Stimulated activated CD4-positive, alpha-beta T cell treated with anti-CD3 and anti-CD28 coated beads, Interleukin-15, amount 100 ng/mL, for 1 hour (primary cell): ENCODE data around the gene RBP3.

Experiments used
- DNase-seq, 2 donors: peaks; one replicate each; pipeline ENCODE4 v3.0.0-alpha.2; 2020; ENCODE audit warnings: low read depth in 1 of 2, low spot score in 1 of 2

Gene RBP3

GRCh38 chr10:47348138-47348651 lies at the start of gene RBP3:
TSS of gene RBP3 (plus strand) at chr10:47348363. CDS start at chr10:47348485, 122 bp downstream.
- DNase-seq, result no peak

DNA sequence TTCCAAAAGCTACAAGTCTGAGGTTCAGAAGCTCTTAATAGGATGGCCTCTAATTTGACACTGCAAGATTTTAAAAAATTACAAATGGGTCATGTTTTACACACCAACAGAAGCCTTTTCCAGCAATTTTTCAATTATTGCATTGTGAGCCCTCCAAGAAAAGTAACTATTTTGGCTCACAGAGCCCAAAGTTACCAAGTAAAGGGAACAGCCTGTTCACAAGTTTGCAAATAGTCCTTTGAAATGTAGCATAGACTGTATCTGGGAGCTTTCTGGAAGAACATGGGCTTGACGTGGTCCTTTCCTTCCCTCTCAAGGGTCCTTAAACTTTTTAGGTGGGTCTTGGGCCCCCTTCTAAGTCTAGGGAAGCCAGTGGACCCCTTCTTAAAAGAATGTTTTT lies 49.4 kb upstream of the RBP3 start:
- no peak for DNase-seq

DNA sequence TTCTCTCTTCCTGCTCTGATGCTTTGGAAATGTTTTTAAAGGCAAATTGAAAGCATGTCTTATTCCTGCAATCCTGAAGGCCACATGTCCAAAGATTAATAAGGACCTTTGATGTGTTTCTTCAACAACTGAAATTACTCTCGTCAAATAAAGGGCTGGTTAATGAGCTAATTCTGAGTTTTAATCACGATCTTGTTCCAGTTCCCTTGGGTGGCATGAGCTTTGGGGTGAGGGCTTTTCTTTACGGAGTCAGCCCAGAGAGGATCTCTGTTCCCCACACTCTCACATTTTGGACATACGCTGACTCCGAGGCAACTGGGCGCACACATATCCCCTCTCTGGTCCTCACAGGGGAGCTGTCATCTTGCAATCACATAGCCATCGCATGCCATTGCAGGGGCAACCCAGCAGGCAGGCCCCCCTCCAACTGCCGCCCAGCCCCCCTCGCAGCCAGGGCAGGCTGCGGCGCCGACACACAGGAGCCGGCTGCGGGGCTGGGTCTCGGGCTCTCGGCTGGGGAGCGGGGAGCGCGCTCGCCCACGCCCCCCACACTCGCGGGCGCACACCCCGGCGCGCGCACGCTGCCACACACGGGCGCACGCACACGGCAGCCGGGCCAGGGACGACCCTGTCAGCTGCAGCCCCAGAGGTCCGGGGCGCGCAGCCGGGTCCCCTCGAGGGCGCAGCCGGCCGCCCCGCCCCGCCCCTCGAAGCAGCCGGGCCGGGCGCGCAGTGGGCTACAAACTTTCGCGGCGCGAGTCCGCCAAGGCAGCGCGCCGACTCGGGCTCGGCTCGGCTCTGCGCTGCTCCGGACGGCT lies 48.3 kb upstream of the RBP3 start, which contains the start of gene GDF10:
Gene GDF10, plus strand, starts transcription at position 587 of the 818 bp plus-strand sequence. CDS start 455 bp downstream, outside the sequence.
- peak in 1 of 2 donors; percentile 26 for DNase-seq

DNA sequence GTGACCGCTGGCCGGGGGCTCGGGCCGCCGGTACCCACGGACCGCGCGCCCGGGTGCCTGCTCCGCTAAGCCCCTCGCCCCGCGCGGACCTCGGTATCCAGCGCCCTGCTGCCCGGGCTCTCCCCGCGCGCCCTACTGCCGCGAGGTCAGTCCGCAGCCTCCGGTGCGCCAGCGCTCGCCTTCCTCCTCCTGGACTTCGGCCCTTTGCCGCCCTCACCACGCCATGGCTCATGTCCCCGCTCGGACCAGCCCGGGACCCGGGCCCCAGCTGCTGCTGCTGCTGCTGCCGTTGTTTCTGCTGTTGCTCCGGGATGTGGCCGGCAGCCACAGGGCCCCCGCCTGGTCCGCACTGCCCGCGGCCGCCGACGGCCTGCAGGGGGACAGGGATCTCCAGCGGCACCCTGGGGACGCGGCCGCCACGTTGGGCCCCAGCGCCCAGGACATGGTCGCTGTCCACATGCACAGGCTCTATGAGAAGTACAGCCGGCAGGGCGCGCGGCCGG lies 47.7 kb upstream of the RBP3 start:
- no peak for DNase-seq

DNA sequence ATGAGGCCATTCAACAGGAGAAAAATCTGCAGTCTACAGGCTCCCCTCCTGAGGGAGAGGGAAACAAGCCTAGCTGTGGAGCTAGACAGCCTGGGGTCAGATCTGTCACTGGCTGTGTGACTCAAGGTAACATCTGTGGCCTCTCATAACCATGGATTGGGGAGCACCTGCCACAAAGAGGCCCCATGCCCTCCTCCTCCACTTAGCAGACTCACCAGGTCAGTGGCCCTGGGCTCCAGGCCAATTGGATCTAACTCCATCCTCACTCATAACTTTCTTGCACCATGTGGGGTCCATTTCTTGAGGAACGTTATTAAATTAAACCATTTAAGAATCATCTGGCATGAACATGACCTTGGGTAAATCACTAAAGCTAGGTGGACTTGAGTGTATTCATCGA lies 46.3 kb upstream of the RBP3 start:
- no peak for DNase-seq

- DNase-seq, result no peak
Observed at GRCh38 chr10:47303105-47303504, 45.1 kb upstream of the RBP3 start.

DNA sequence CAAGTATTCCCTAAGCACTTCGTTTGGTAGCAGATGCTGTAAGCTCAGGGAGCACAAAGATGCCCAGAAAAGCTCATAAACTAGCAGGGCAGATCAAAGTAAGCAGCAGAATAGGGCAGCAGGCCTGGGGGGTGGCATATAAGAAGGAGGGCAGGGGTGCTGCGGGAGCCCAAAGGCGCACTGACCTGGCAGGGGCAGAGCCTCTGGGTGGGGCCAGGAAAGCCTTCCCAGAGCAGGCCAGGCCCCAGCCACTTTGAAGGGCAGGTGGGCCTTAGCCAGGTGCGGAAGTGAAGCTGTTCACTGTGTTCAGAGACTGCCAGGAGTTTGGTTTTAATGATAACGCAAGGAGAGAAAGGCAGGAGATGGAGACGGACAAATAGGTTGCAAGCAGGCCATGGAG lies 44.3 kb upstream of the RBP3 start:
- DNase-seq, result no peak

- no peak for DNase-seq
Observed at GRCh38 chr10:47305566-47305965, 42.6 kb upstream of the RBP3 start.

GRCh38 chr10:47306387-47307210 lies 41.6 kb upstream of the RBP3 start:
- DNase-seq, result no peak

DNA sequence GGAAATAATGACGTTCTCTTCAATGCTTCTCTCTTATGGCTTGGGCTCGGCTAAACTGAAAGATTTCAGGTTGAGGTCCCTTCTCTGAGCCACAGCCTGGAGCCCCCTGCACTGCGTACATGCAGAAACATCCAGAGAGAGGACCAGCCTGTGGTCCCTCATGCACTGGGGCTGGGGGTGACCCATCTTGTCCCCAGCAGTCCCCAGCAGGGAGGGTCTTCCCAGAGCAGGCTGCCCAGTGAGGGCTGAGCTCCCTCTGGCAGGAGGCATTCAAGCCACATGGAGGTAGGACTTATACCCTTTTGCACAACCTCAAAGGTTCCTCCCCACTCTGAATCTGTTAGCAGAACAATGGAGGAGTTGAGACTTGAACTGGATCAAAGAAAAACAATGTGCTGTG lies 40.8 kb upstream of the RBP3 start:
- no peak for DNase-seq

DNA sequence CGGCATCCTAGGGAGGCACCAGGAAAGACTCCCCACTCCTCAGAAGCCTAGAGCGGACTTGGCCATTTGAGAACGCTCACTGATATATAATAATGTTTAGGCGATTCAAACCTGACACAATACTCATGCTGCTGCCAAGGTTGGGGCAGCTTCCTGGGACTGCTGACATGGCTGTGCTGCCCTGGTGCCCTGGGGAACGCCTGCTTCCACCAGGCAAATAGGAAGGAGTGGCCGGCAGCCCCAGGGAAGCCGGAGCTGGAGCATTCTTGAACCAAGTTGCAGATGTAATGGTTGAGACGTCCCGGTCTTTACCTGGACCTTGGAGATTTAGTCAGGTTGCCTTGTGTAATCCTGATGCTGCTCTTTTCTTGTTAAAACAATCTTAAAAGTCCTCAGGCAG lies 39.4 kb upstream of the RBP3 start:
- DNase-seq, result no peak

DNA sequence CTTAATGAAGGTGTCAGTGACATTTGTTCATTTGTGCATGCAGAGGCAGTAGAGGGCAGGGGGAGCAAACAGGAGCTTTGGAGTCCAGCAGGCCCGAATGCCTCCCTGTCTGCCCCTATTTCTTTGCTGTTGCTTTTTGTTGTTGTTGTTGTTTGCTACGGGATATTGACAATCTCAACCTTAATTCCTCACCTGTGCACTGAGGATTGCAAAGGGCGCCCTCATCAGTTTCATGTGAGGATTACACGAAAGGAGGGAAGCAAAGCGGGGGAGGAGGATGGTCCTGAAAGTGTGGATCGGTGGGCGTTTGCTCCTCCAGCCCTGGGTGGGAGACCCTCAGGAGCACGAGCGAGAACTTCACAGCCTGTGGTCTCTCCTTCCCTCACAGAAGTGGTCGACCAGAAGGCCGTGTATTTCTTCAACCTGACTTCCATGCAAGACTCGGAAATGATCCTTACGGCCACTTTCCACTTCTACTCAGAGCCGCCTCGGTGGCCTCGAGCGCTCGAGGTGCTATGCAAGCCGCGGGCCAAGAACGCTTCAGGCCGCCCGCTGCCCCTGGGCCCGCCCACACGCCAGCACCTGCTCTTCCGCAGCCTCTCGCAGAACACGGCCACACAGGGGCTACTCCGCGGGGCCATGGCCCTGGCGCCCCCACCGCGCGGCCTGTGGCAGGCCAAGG lies 38.6 kb upstream of the RBP3 start:
- DNase-seq, result no peak

DNA sequence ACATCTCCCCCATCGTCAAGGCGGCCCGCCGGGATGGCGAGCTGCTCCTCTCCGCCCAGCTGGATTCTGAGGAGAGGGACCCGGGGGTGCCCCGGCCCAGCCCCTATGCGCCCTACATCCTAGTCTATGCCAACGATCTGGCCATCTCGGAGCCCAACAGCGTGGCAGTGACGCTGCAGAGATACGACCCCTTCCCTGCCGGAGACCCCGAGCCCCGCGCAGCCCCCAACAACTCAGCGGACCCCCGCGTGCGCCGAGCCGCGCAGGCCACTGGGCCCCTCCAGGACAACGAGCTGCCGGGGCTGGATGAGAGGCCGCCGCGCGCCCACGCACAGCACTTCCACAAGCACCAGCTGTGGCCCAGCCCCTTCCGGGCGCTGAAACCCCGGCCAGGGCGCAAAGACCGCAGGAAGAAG lies 38.1 kb upstream of the RBP3 start:
- DNase-seq, result no peak

GRCh38 chr10:47311193-47311931 lies 36.8 kb upstream of the RBP3 start:
- peak in 1 of 2 donors; percentile 16 for DNase-seq

DNA sequence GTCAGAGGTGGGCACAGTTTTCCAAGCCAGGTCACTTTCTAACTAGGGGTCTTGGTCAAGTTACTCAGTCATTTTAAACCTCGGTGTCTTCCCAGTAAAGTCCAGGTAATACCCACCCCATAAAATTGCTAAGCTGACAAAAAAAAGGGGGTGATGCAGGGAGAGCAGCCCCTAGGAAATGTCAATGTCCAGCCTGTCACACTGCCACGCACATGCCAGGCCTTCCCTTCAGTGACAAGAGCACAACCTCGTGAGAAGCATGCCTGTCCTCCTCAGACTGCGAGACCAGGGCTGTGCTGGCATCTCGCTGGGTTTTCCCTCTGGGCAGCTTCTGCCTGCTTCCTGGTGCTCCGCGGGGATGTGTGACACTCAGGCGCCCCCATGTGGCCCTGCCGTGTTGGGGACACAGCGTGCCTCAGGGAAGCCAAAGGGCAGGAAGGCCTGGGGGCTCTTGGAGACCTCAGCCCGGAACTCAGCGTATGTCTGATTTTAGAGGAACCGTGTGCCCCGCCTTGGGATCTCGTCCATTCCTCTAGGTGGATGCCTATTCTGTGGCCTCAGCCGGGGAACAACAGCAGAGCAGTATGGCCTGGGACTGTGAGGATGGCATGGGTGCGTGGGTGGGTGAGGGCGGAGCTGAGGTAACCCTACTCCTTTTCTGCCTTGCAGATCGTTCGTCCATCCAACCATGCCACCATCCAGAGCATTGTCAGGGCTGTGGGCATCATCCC lies 36.1 kb upstream of the RBP3 start:
- peak; percentile 71 to 80 for DNase-seq

DNA sequence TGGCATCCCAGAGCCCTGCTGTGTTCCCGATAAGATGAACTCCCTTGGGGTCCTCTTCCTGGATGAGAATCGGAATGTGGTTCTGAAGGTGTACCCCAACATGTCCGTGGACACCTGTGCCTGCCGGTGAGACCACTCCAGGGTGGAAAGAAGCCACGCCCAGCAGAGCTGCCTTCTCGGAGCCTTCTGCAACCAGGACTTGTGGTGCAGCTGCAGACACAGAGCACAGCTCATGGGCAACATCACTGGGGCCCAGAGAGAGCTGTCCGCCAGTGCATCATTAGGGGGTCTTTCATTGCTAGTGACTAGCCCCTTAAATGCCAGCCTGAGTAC lies 35.5 kb upstream of the RBP3 start:
- DNase-seq, result no peak

DNA sequence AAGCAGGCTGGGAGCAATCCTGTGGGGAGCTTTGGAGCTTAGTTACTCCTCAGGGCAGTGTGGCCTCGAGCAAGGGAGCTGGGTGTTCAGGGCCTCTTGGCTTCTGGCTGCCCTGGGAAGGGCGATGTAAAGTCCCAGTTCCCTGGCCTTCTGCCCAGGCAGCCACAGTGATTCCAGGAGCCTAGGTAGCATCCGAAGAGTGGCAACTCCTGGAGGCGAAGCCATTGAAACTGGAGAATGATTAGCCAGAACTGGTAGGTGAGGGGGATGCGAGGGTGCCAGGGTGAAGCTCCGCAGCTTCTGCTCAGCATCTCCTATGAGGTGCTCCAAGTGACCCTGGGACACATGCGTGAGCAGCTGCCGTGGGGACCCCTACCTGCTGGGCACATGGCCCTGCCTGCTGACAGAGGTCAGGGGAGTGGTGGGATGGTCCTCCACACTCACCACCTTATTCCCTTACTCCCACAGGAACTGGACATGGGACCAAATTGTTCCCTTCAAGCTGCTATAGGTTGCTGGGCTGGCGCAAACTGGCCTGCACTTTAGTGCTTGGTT lies 33.7 kb upstream of the RBP3 start:
- no peak for DNase-seq

DNA sequence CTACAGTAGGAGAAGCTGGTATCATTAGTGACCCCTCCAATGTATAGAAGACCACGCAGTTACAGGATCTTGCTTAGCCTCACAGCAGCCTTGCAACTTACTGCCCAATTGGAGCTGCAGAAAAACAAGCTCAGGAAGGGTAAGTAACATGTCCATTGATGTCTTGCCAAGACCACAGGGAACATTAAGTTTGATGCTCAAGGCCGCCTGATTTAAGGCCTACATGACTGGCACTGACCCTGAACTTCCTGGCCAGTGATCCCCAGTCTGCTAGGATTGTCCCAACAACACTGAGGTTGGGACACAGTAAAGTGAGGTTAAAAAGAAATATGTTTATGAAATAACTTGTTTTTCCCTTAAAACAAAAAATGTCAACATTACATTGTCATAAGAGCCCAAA lies 32.7 kb upstream of the RBP3 start:
- DNase-seq, result no peak

- no peak for DNase-seq
Observed at GRCh38 chr10:47316131-47316530, 32.0 kb upstream of the RBP3 start.

DNA sequence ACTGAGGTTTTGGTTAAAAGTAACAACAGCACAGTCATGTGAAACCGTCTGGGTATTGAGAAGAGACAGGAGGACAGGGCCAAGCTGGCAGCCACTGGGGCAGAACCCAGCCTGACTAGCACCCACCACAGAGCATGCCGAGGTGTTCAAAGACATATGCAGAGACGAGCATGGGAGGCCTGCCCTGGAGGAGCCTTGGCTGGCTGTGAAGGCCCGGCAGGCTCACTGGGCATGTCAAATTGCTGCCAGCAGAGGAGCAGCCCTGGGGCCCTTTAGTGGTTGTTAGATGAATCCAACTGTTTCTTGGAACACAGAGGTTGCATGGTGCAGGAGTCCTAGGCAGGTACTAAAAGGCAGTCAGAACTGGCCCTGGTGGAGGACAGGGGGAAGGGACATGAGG lies 30.9 kb upstream of the RBP3 start:
- DNase-seq, result no peak
